ENCODE data around the gene EZH2. TPM values are rescaled to one million over a fixed set of nuclear protein-coding genes. Genes with fewer than 3 reads are reported as not detected.

The EZH2 gene
- total RNA-seq, 4 donors from 2014 or later = 6.0 to 17.3 (median 7.2) TPM

- in situ Hi-C loops (cut with MboI; ENCODE audit: low pct_ligation_motif_present in 1 of 4, low pct_unique_long_range_greater_than_20kb in 1 of 4, low sequenced_read_pairs in 3 of 4) (no loop called here), intact Hi-C loops (cut with DNase I; ENCODE audit: low total_unique reads) (no loop called here)
- Histone ChIP-seq H3K4me3 (no peak overlapping the region), H3K36me3 (no peaks in the 10 kb centered on the region), H3K9me3 (no peaks in the 10 kb centered on the region), H3K4me1 (no peaks in the 10 kb centered on the region), H3K27me3 (no peaks in the 10 kb centered on the region), H3K27ac (no peak overlapping the region)
- 66 to 87% methylated on average over 3 to 5 of the region's 5 CpGs for WGBS, 2 donors (ENCODE audit: low coverage in 1 of 2)
- no peak for DNase-seq
- TF ChIP-seq EP300 (IDR thresholded peaks at IDR 0.05; ENCODE audit: low read depth) (no peak), POLR2AphosphoS5 (IDR thresholded peaks at IDR 0.05) (no peak), CTCF (IDR thresholded peaks at IDR 0.05) (no peak), POLR2A (IDR thresholded peaks at IDR 0.05) (no peak)
Measured at GRCh38 chr7:148921189-148921588, 37.1 kb upstream of the EZH2 start.

GRCh38 chr7:148919859-148920258 is 35.8 kb upstream of the EZH2 start:
- intact Hi-C loops (cut with DNase I; ENCODE audit: low total_unique reads) = no loop called here

GRCh38 chr7:148918058-148918596 is 34.0 kb upstream of the EZH2 start:
- H3K4me3 ChIP-seq = no peak overlapping the region
- no peaks in the 10 kb centered on the region for H3K36me3 ChIP-seq
- no peak for TF ChIP-seq POLR2A (IDR thresholded peaks at IDR 0.05)
- no peak for TF ChIP-seq CTCF (IDR thresholded peaks at IDR 0.05)
- TF ChIP-seq POLR2AphosphoS5 (IDR thresholded peaks at IDR 0.05) = no peak
- TF ChIP-seq EP300 (IDR thresholded peaks at IDR 0.05; ENCODE audit: low read depth) = no peak
- intact Hi-C loops (cut with DNase I; ENCODE audit: low total_unique reads) = no loop called here
- in situ Hi-C loops (cut with MboI; ENCODE audit: low pct_ligation_motif_present in 1 of 4, low pct_unique_long_range_greater_than_20kb in 1 of 4, low sequenced_read_pairs in 3 of 4) = no loop called here
- 91% methylated on average over 10 of the region's 10 CpGs; no CpG with 5 or more reads in 1 of the 2 donors for WGBS, 2 donors (ENCODE audit: low coverage in 1 of 2)
- H3K9me3 ChIP-seq = no peaks in the 10 kb centered on the region
- no peak overlapping the region for H3K27ac ChIP-seq
- H3K27me3 ChIP-seq = no peaks in the 10 kb centered on the region
- DNase-seq = no peak
- H3K4me1 ChIP-seq = no peaks in the 10 kb centered on the region

More at GRCh38 chr7:148919859-148920258, 35.8 kb upstream of the EZH2 start:
- H3K36me3 ChIP-seq = no peaks in the 10 kb centered on the region
- H3K9me3 ChIP-seq = no peaks in the 10 kb centered on the region
- no peak overlapping the region for H3K4me3 ChIP-seq
- H3K4me1 ChIP-seq = no peaks in the 10 kb centered on the region
- TF ChIP-seq EP300 (IDR thresholded peaks at IDR 0.05; ENCODE audit: low read depth) (no peak), CTCF (IDR thresholded peaks at IDR 0.05) (no peak), POLR2AphosphoS5 (IDR thresholded peaks at IDR 0.05) (no peak)
- no peaks in the 10 kb centered on the region for H3K27me3 ChIP-seq
- 70 to 76% methylated on average over 6 of the region's 6 CpGs for WGBS, 2 donors (ENCODE audit: low coverage in 1 of 2)
- in situ Hi-C loops (cut with MboI; ENCODE audit: low pct_ligation_motif_present in 1 of 4, low pct_unique_long_range_greater_than_20kb in 1 of 4, low sequenced_read_pairs in 3 of 4) = no loop called here
- no peak for DNase-seq
- no peak overlapping the region for H3K27ac ChIP-seq

- Histone ChIP-seq H3K4me1 (no peaks in the 10 kb centered on the region), H3K9me3 (no peaks in the 10 kb centered on the region), H3K4me3 (no peak overlapping the region), H3K27me3 (no peaks in the 10 kb centered on the region), H3K36me3 (no peaks in the 10 kb centered on the region), H3K27ac (no peak overlapping the region)
- no peak for DNase-seq
- no peak for TF ChIP-seq EP300 (IDR thresholded peaks at IDR 0.05; ENCODE audit: low read depth)
- no peak for TF ChIP-seq POLR2A (IDR thresholded peaks at IDR 0.05)
- TF ChIP-seq CTCF (IDR thresholded peaks at IDR 0.05) = no peak
- TF ChIP-seq POLR2AphosphoS5 (IDR thresholded peaks at IDR 0.05) = no peak
- in situ Hi-C loops (cut with MboI; ENCODE audit: low pct_ligation_motif_present in 1 of 4, low pct_unique_long_range_greater_than_20kb in 1 of 4, low sequenced_read_pairs in 3 of 4) = no loop called here
- WGBS, 2 donors (ENCODE audit: low coverage in 1 of 2) = 30 to 71% methylated on average over 1 of the region's 1 CpG
- intact Hi-C loops (cut with DNase I; ENCODE audit: low total_unique reads) = no loop called here
Measured at GRCh38 chr7:148916186-148916585, 32.1 kb upstream of the EZH2 start.

Measured in transverse colon (tissue), 4 donors.